WI38 (cell line): Measurements from ENCODE around the gene CCDC121.

ENCODE experiments used
- H3K4me3 ChIP-seq: 2 replicates; pipeline ENCODE4 v1.5.1; 2011; ENCODE audit warnings: low read depth, mild to moderate bottlenecking, control low read depth, low read length
- TF ChIP-seq, protein P1 (sequence below): IDR thresholded peaks from 2 replicates; pipeline ENCODE4 v1.5.1; 2012; ENCODE audit warnings: low read depth, mild to moderate bottlenecking, control low read depth, low read length

Gene CCDC121

DNA sequence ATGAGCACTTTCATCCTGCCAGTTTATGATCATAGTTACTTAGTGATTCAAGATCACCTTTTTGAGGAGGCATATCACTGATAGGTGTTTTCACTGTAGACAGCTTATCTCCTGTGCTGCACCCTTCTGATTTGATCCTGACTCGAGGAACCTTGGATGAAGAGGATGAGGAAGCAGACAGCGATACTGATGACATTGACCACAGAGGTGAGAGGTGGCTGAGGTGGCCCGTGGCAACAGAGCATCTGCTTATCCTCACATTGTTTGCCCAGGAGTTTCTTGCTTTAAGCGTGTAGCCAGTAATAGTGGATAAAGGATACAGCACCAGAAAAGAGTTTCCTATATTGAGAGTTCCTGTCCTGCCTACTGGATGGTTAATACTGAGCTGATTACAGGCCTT is 18.9 kb upstream of the CCDC121 start:
- H3K4me3 ChIP-seq: no peak overlapping the region
- TF ChIP-seq, protein P1, sequence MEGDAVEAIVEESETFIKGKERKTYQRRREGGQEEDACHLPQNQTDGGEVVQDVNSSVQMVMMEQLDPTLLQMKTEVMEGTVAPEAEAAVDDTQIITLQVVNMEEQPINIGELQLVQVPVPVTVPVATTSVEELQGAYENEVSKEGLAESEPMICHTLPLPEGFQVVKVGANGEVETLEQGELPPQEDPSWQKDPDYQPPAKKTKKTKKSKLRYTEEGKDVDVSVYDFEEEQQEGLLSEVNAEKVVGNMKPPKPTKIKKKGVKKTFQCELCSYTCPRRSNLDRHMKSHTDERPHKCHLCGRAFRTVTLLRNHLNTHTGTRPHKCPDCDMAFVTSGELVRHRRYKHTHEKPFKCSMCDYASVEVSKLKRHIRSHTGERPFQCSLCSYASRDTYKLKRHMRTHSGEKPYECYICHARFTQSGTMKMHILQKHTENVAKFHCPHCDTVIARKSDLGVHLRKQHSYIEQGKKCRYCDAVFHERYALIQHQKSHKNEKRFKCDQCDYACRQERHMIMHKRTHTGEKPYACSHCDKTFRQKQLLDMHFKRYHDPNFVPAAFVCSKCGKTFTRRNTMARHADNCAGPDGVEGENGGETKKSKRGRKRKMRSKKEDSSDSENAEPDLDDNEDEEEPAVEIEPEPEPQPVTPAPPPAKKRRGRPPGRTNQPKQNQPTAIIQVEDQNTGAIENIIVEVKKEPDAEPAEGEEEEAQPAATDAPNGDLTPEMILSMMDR: no peak

DNA sequence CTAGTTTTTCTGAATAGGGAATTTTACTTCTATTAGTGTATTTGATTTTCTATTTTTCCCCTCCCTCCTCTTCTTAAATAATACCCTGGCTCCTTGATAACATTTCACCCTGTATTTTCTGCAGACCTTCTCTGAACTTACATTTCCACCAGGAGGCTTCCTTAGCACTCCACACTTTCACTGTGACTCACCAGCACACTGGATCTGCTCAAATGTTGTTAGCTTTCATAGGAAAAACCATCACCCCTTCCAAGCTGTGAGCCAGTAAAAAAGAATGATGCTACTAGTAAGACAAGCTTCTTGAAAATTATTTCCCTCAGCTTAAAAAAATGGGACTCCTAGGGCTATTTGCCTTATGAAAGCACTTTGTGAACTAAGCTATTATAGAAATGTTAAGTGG is 18.5 kb upstream of the CCDC121 start:
- H3K4me3 ChIP-seq: no peak overlapping the region
- TF ChIP-seq, protein P1: no peak

DNA sequence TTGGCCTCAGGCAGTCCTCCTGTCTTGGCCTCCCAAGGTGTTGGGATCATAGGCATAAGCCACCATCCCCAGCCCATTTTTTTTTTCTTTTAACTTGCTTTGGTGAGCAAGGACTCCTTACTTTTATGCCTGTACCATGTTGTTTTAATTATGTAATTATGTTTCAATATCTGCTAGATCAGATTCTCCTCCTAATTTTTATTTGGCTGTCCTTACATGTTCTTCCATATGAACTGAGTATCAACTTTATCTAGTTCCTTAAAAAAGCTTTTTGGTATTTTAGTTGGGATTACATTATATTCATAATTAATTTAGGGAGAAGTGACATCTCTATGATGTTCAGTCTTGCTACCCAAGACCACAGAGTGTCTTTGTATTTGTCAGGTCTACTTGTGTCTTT is 16.4 kb upstream of the CCDC121 start:
- TF ChIP-seq, protein P1: no peak
- no peak overlapping the region for H3K4me3 ChIP-seq

DNA sequence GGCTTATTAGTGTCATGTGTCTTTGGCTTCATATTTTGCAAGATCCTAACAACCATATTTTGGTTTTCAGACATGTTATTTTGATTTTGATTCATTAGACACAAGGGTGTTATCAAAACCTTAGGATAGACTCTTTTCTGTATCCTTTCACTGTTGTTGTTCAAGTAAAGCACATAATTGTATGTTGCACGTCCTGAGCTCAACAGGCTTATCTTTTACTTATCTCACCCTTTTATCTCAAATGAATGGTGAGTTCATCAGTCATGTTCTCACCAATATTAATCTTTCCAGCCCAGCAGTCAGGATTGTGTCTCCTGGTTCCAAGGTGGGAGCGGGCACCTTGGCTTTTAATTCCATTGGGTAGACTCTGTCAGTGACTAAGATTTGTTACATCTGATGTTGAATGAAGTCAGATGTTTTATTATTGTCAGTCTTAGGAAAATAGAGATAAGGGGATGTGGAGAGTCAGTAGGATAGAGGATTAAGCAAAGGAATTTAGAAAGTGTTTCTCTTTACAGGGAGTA is 12.0 kb upstream of the CCDC121 start:
- TF ChIP-seq, protein P1: no peak
- no peak overlapping the region for H3K4me3 ChIP-seq

DNA sequence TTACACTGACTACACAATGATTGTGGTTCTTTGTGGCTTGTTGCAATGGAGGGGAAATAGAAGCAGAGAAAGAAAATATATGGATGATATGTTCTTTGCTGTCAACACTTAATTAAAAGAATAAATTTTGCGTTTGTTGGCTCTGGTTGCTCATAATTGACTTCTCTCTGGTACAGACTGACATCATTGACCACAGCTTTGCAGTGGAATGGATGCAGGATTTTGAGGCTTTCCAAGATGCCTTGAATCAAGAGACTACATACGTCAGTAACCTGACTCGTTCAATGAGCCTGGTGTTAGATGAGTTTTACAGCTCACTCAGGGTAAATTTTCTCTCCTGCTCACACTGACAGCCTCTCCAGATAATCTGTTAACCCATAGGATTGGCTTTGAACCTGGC is 9.9 kb upstream of the CCDC121 start:
- TF ChIP-seq, protein P1: no peak
- H3K4me3 ChIP-seq: no peak overlapping the region

DNA sequence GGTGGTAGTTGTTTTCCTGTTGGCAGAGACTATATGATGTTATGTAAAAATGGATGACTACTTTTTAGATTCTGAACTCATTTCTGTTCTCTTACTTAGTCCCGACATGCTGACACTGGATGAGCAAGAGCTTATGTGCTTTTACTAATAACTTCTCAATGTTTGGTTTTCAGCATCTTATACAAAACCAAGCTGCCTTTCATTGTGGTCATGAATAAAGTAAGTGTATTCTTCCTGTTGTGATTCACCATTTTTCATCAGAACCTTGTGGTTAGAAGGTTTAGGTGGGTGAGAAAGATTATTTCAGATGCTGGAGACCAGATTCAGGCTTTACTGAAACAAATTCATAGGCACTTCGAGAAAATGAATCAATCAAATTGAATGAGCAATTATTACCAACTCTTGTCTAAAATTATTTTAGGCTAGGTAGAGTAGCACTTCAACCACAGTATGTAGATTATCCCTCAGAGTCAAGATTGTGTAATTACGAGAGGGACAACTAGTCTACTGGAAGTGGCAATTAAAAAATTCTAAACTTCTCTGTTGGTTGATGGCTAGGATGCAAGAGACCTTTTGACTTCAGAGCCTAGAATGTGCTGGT is 9.3 kb upstream of the CCDC121 start:
- TF ChIP-seq, protein P1: no peak
- H3K4me3 ChIP-seq: no peak overlapping the region

DNA sequence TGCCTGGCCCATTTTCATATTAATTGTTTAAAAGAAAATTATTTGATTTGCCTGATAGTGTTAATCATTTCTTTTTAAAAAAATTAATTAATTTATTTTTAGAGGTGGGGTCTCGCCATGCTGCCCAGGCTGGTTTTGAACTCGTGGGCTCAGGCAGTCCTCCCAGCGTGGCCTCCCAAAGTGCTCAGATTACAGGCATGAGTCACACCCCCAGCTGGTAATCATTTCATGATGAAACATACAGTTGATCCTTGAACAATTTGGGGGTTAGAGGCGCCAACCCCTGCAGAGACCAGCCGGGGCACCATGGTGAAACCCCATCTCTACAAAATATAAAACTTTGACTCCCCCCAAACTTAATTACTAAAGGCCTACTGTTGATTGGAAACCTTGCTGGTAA is 8.0 kb upstream of the CCDC121 start:
- H3K4me3 ChIP-seq: no peak overlapping the region
- TF ChIP-seq, protein P1: no peak
